Right atrium auricular region (tissue), 2 donors: ENCODE results near the gene SORCS1. TPM values are rescaled to one million over a fixed set of nuclear protein-coding genes. Genes with fewer than 3 reads are reported as not detected.
"Not testable (repeated sequence)": the region's sequence is repeated elsewhere in the genome, so short reads cannot be mapped to it uniquely, and the experiment has no call there.

Source experiments
- DNase-seq: peaks from one replicate; pipeline ENCODE4 v3.0.0-alpha.2; 2019; ENCODE audit warnings: low spot score
- H3K27ac ChIP-seq, 2 donors: fragments of 200-600 bp; sonication (generic); 1 replicate in 1 of 2; 2 replicates in 1 of 2; pipeline ENCODE4 v1.5.1; 2016 to 2019
- H3K27me3 ChIP-seq, 2 donors: fragments of 200-600 bp; sonication (generic); one replicate each; pipeline versions ENCODE4 v1.5.1 to v1.6.0; 2017 to 2019
- H3K36me3 ChIP-seq: fragments of 200-600 bp; sonication (generic); one replicate; pipeline ENCODE4 v1.5.1; 2016
- H3K4me1 ChIP-seq, 2 donors: fragments of 200-600 bp; sonication (generic); one replicate each; pipeline versions ENCODE4 v1.5.1 to v1.6.0; 2017 to 2019
- H3K4me3 ChIP-seq, 2 donors: fragments of 200-600 bp; sonication (generic); 1 replicate in 1 of 2; 2 replicates in 1 of 2; pipeline ENCODE4 v1.5.1; 2017 to 2019; ENCODE audit warnings: mild to moderate bottlenecking in 1 of 2, moderate library complexity in 1 of 2
- H3K9me3 ChIP-seq, 2 donors: fragments of 200-600 bp; sonication (generic); one replicate each; pipeline ENCODE4 v1.5.1; 2019
- total RNA-seq, 2 donors: library from RNA; depleted of rRNA; stranded (reverse); fragments of >200 nt; gene quantifications; one replicate each; pipeline ENCODE4 v1.1.0, GENCODE V29; 2016
- TF ChIP-seq, protein P1 (sequence below), 2 donors: fragments of 200-600 bp; sonication (generic); IDR thresholded peaks; one replicate each; pipeline ENCODE4 v1.5.1; 2019; ENCODE audit warnings: antibody characterized with exemption in 2 of 2

The SORCS1 gene
- total RNA-seq, 2 donors from 2014 or later, result 1.6 to 4.2 TPM

DNA sequence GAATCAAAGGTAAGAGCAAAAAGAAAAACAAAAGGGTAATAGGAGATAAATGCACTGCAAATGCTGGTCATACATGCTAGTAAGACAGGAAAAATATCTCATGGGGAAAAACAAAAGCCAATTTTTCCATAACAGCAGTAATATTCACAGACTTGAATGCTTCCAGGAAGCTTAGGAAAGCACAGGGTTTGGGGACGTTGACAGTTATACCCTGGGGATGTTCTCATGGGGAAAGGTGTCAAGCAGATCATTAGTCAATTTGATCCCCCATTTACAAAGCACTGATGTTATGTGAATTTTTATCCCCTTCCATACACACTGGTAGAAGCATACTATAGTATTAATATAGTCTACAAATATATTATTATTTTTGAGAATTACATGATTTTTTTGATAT is 232.7 kb downstream of the SORCS1 start:
- H3K27ac ChIP-seq, result no peak overlapping the region
- no peak overlapping the region for H3K4me3 ChIP-seq
- TF ChIP-seq, protein P1, sequence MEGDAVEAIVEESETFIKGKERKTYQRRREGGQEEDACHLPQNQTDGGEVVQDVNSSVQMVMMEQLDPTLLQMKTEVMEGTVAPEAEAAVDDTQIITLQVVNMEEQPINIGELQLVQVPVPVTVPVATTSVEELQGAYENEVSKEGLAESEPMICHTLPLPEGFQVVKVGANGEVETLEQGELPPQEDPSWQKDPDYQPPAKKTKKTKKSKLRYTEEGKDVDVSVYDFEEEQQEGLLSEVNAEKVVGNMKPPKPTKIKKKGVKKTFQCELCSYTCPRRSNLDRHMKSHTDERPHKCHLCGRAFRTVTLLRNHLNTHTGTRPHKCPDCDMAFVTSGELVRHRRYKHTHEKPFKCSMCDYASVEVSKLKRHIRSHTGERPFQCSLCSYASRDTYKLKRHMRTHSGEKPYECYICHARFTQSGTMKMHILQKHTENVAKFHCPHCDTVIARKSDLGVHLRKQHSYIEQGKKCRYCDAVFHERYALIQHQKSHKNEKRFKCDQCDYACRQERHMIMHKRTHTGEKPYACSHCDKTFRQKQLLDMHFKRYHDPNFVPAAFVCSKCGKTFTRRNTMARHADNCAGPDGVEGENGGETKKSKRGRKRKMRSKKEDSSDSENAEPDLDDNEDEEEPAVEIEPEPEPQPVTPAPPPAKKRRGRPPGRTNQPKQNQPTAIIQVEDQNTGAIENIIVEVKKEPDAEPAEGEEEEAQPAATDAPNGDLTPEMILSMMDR (IDR thresholded peaks at IDR 0.05), result no peak
- H3K27me3 ChIP-seq, result no peaks in the 10 kb centered on the region
- DNase-seq, result no peak
- no peaks in the 10 kb centered on the region for H3K4me1 ChIP-seq
- no peaks in the 10 kb centered on the region for H3K36me3 ChIP-seq
- no peaks in the 10 kb centered on the region for H3K9me3 ChIP-seq

DNA sequence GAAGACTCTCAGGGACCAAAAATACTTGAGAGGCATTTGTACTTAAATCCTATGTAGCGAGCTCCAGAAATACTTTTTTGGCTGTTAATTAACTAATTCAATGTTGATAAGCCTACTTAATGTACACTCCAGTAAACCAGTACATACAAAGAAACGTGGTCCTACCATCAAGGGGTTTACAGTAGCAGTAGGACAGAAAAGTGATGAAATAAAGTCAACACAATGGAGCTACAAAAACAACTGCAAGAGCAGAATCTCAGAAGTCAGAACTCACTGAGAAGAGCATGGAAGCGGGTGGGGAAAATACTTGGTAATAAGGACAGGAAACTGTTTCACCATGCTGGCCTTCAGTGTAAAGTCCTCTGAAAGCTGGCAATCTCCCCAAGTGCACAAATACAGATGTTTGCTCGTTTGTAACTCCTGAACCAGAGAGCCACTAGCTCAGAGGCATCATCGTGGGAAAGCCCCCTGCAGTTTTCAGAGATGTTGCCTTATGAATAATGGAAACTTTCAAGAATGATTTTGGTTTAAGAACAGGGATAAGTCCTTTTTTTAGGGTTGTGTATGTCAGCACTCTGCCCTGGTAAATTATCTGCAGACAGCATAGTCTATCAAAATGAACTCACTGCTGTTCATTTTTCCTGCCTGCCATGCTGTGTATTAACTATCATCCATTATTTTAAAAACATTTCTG is 233.2 kb downstream of the SORCS1 start:
- Histone ChIP-seq H3K36me3 (no peaks in the 10 kb centered on the region), H3K27ac (no peak overlapping the region), H3K9me3 (no peaks in the 10 kb centered on the region), H3K4me3 (no peak overlapping the region), H3K4me1 (no peaks in the 10 kb centered on the region), H3K27me3 (no peaks in the 10 kb centered on the region)
- TF ChIP-seq, protein P1 (IDR thresholded peaks at IDR 0.05), result no peak
- no peak for DNase-seq

DNA sequence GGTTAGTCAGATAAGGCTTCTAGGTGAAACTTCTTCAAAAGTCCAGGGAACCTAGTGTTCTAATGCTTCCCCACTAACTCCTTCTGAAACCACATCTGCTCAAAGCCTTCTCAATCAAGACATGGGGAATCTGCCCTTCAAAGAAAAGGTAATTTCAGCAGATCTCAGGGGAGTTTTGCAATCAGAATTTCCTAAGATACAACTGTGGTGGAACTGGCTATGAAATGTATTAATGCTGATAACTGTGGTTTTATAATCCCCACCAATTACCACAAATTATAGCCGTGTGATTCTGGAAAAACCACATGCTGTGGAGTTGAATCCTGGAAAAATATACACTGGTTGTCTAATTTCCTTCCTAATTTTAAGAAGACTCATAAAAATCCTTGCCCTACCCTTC is 233.8 kb downstream of the SORCS1 start:
- no peak for DNase-seq
- Histone ChIP-seq H3K27ac (no peak overlapping the region), H3K4me1 (no peaks in the 10 kb centered on the region), H3K4me3 (no peak overlapping the region), H3K36me3 (no peaks in the 10 kb centered on the region), H3K27me3 (no peaks in the 10 kb centered on the region), H3K9me3 (no peaks in the 10 kb centered on the region)
- TF ChIP-seq, protein P1 (IDR thresholded peaks at IDR 0.05), result no peak

DNA sequence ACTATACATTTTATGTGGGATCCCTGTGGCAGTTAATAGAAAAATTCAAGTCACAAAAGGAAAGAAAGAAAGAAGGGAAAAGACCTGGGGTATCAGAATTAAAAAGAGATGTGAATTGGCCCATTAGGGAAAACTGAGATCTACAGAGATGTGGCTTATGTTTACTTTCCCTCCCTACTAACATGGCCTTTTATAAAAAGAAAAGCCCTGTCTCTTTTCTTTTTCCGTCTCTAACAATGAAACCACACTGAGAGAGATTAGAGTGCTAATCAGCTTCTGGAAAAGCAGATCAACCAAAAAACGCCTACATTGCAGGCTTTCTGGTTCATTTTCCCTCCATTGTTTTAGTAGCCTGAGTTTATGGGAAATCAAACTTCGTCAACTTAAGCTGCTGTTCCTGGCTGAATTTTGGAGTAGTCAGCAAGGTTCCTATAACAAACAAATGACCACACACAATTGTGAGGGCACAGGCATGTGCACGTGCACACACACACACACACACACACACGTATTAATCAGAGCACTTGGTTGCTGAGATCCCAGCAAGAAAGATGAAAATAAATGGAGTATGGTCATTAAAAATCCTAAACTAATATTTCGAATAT is 235.1 kb downstream of the SORCS1 start:
- no peaks in the 10 kb centered on the region for H3K27me3 ChIP-seq
- H3K9me3 ChIP-seq, result no peaks in the 10 kb centered on the region
- no peak overlapping the region for H3K27ac ChIP-seq
- H3K4me3 ChIP-seq, result no peak overlapping the region
- TF ChIP-seq, protein P1 (IDR thresholded peaks at IDR 0.05), result no peak
- H3K36me3 ChIP-seq, result no peaks in the 10 kb centered on the region
- DNase-seq, result no peak
- H3K4me1 ChIP-seq, result no peaks in the 10 kb centered on the region

DNA sequence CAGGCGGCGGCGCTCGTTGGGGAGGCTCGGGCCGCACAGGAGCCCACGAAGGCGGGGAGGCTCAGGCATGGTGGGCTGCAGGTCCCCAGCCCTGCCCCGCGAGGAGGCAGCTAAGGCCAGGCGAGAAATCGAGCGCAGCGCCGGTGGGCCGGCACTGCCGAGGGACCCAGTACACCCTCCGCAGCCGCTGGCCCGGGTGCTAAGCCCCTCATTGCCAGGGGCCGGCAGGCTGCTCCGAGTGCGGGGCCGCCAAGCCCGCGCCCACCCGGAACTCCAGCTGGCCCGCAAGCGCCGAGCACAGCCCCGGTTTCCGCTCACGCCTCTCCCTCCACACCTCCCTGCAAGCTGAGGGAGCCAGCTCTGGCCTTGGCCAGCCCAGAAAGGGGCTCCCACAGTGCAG is 236.4 kb downstream of the SORCS1 start:
- not testable (repeated sequence) for DNase-seq, H3K9me3 ChIP-seq, H3K4me1 ChIP-seq, H3K27ac ChIP-seq, H3K36me3 ChIP-seq, H3K27me3 ChIP-seq, H3K4me3 ChIP-seq

DNA sequence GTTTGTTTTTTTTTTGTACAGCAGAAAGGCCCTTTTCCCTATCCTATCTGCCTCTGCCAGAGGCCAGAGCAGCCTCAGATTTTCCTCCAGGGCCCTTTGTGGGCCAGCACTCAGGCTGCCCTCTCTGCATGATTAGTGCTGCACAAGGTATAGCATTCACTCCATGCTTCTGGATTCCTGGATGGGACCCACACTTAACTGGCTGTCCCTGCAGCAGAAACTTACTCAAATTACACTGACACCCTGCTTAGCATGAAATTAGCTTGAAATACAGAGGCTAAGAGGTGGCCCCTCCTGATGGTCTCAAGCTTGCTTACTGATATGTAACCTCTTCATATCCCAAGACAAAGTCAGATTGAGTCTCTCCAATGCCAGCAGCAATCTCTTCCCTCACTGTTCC is 239.3 kb downstream of the SORCS1 start:
- TF ChIP-seq, protein P1 (IDR thresholded peaks at IDR 0.05), result no peak
- Histone ChIP-seq H3K36me3 (no peaks in the 10 kb centered on the region), H3K9me3 (no peaks in the 10 kb centered on the region), H3K4me3 (no peak overlapping the region), H3K27ac (no peak overlapping the region), H3K4me1 (no peaks in the 10 kb centered on the region), H3K27me3 (no peaks in the 10 kb centered on the region)
- DNase-seq, result no peak
